Activated CD4-positive, alpha-beta T cell treated with anti-CD3 and anti-CD28 coated beads for 48 hours (primary cell): ENCODE data around the gene INAFM1.

Source experiments
- DNase-seq: peaks from one replicate; pipeline ENCODE4 v3.0.0-alpha.2; 2020

The INAFM1 gene

DNA sequence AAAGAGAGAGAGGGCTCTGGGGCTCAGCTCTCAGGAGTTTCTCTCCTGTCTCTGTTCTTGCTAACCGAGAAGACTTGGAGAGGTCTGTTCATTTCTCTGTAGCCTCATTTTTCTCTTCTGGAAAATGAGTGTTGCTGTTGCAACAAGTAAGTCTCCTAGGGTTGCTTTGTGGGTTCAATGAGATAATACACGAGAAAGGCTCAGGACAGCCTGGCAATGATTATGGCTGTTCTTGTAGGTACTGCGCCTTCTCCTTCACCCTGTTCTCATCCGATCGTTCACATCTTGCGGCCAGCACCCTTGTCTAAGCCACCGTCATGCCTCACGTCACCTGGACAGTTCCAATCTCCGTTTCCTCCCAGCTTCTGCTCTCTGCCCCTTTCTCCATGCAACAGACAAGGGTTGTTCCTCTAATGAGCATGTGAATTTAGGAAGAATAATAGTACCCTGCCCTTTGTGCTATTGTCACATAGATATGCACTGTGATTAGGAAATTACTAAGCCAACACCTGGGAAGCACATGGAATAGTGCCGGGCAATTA lies 39.1 kb downstream of the INAFM1 start:
- no peak for DNase-seq

DNA sequence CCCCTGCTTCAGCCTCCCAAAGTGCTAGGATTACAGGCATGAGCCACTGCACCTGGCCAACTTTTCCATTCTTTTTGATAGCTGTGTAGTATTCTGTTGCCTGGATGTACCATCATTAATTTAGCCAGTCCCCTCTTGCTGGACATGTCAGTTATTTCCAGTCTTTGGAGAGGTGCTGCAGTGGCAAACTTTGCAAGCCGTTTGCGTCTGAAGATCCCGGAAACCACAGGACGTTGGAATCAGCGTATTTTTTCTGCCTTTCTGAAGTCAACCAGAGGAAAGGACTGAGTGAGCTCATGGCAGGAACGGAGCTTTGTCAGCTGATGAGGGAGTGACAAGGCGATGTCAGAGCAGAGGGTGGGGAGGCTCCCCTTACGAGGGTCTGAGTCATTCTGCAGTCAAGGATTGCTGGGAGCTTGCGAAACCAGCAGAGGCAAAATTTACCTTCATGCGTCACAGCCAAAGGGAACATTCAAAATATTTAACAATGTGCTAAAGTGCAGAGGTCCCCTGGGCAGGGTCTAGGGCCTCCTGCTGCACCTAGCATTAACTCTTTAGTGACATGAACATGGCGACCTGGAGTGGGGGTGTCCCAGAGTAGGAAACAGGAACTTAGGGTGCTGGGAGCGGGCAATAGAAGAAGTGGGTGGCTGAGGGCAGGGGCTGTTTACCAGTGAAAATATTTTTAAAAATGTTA lies 40.6 kb downstream of the INAFM1 start:
- peak; percentile 62 for DNase-seq

DNA sequence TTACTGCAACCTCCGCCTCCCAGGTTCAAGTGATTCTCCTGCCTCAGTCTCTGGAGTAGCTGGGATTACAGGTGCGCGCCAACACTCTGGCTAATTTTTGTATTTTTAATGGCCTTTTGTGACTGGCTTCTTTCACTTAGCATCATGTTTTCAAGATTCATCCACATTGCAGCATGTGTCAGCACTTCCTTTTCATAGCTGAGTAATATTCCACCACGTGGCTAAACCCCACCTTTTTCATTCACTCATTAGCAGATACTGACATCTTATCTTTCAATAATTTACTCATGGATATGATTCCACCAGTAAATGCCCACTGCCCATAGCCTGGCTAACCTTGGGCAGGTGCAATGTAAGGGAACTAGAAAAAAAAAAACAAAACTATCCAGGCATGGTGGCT lies 41.8 kb downstream of the INAFM1 start:
- DNase-seq = no peak

DNA sequence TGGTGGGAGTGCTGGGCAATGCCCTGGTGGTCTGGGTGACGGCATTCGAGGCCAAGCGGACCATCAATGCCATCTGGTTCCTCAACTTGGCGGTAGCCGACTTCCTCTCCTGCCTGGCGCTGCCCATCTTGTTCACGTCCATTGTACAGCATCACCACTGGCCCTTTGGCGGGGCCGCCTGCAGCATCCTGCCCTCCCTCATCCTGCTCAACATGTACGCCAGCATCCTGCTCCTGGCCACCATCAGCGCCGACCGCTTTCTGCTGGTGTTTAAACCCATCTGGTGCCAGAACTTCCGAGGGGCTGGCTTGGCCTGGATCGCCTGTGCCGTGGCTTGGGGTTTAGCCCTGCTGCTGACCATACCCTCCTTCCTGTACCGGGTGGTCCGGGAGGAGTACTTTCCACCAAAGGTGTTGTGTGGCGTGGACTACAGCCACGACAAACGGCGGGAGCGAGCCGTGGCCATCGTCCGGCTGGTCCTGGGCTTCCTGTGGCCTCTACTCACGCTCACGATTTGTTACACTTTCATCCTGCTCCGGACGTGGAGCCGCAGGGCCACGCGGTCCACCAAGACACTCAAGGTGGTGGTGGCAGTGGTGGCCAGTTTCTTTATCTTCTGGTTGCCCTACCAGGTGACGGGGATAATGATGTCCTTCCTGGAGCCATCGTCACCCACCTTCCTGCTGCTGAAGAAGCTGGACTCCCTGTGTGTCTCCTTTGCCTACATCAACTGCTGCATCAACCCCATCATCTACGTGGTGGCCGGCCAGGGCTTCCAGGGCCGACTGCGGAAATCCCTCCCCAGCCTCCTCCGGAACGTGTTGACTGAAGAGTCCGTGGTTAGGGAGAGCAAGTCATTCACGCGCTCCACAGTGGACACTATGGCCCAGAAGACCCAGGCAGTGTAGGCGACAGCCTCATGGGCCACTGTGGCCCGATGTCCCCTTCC lies 45.5 kb downstream of the INAFM1 start:
- DNase-seq = no peak

DNA sequence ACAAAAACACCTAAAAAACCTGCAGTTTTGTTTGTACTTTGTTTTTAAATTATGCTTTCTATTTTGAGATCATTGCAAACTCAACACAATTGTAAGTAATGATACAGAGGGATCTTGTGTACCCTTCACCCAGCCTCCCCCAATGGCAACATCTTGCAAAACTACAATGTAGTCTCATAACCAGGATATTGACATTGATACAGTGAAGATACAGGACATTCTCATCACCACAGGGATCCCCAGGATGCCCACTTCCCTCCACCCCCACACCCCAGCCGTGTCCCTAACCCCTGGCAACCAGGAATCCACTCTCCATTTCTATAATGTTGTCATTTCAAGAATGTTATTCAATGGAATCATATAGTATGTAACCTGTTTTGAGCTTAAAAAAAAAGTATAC lies 46.9 kb downstream of the INAFM1 start:
- no peak for DNase-seq

DNA sequence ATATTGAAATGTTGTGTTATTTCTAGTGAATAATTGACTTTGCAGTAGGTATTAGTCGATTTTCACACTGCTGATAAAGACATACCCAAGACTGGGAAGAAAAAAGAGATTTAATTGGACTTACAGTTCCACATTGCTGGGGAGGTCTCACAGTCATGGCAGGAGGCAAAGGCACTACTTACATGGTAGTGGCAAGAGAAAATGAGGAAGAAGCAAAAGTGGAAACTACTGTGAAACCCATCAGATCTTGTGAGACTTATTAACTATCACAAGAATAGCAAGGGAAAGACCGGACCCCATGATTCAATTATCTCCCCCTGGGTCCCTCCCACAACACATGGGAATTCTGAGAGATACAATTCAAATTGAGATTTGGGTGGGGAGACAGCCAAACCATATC lies 47.4 kb downstream of the INAFM1 start:
- no peak for DNase-seq

DNA sequence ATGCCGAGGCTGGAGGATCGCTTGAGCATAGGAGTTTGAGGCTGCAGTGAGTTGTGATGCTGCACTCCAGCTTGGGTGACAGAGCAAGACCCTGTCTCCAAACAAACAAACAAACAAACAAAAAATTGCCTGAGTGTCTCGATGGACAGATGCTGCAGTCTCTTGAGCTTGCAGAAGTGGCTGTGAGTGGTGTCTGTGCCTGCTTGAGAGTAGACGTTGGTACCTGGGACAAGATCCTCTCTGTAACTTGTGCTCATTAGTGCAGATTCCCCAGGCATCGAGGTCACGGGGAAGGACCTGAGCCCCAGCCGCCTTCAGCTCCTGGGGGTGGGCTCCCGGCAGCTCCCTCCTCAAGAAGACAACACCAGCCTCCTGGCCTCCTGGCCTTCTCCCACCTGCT lies 48.7 kb downstream of the INAFM1 start:
- no peak for DNase-seq

DNA sequence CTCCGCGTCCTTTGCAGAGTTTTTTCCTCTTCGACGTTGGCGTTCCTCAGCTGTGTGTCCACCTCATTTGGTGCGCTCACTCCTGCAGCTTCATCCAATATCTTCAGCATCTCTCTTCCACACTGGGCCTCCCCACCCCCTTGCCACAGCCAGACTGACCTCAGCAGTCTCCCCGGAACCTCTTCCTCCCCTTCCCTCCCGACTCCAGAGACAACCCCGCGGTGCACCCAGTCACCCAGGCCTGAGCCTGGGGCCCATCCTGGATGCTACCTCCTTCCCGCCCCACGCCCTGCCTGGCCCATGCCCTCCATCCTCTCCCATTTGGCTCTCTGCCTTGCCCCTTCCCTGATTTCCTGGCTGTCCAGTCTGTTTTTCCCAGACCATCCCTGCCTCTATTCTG lies 49.2 kb downstream of the INAFM1 start:
- DNase-seq = no peak

DNA sequence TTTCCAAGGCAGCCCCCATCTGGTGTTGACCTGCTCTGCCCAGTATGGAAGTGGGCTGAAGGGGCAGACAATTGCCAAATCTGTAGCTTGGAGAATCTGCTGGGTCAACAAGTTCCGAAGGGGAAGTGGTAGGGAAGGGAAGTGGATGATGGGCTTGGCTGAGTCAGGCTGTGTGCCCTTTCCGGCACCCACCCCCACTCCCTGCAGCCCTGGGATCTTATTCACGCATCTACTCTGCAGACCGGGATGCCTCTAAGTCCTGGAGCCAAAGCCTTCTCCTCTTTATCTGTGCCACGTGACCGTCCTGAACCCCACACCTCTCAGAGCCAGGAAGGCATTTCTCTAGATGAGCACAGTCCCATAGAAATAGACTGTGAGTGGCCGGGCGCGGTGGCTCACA lies 49.8 kb downstream of the INAFM1 start:
- no peak for DNase-seq
